GM23338 (cell line): ENCODE results near the gene NDE1.

Experiments
- CTCF ChIP-seq, 2 experiments: fragments of 200-600 bp in 1 of 2; sonication (generic) in 1 of 2; conservative IDR thresholded peaks; 2 replicates each; pipeline versions ENCODE4 v1.5.1 to v1.6.1; 2016 to 2017; ENCODE audit warnings: antibody characterized with exemption in 2 of 2, low read depth in 2 of 2, mild to moderate bottlenecking in 2 of 2, moderate library complexity in 1 of 2
- EZH2 ChIP-seq: fragments of 200-600 bp; sonication (generic); IDR thresholded peaks from one replicate; pipeline ENCODE4 v1.8.0; 2017; ENCODE audit warnings: antibody characterized with exemption, mild to moderate bottlenecking, low read depth; ENCODE audit not compliant: unreplicated experiment
- POLR2AphosphoS5 ChIP-seq: IDR thresholded peaks from 2 replicates; pipeline ENCODE4 v1.6.1; 2016; ENCODE audit warnings: antibody characterized with exemption, low read depth

- TF ChIP-seq CTCF (conservative IDR thresholded peaks at IDR 0.05; ENCODE audit: low read depth in 2 of 2) = no peak
- no peak for TF ChIP-seq EZH2
- no peak for TF ChIP-seq POLR2AphosphoS5
Measured at GRCh38 chr16:15691046-15691445, 41.0 kb downstream of the NDE1 start.
